Fibroblast of villous mesenchyme (primary cell): ENCODE results near the gene NRG2. TPM values are rescaled to one million over a fixed set of nuclear protein-coding genes. Genes with fewer than 3 reads are reported as not detected.

Experiments used
- DNase-seq: peaks from one replicate; pipeline ENCODE4 v3.0.0-alpha.2; 2010; ENCODE audit warnings: low read depth
- H3K4me3 ChIP-seq: 2 replicates; pipeline ENCODE4 v1.5.1; 2011; ENCODE audit warnings: low read depth, mild to moderate bottlenecking, low read length
- CTCF ChIP-seq: IDR thresholded peaks from 2 replicates; pipeline ENCODE4 v1.5.1; 2012; ENCODE audit warnings: low read depth, mild to moderate bottlenecking, low read length; ENCODE audit not compliant: insufficient read depth
- total RNA-seq: library from RNA; depleted of rRNA; stranded (reverse); fragments of >200 nt; gene quantifications from 2 replicates; pipeline ENCODE4 v1.2.3, GENCODE V29; 2012

NRG2 gene
- total RNA-seq, 1 donor = under 0.01 TPM

GRCh38 chr5:139925650-139926640, 117.2 kb downstream of the NRG2 start:
- DNase-seq = no peak
- no peak overlapping the region for H3K4me3 ChIP-seq
- TF ChIP-seq CTCF = no peak

- no peak for DNase-seq
- no peak for TF ChIP-seq CTCF
- H3K4me3 ChIP-seq = no peak overlapping the region
Measured at GRCh38 chr5:139925216-139925562, 117.9 kb downstream of the NRG2 start.

GRCh38 chr5:139924294-139925215, 118.5 kb downstream of the NRG2 start:
- TF ChIP-seq CTCF = no peak
- H3K4me3 ChIP-seq = no peak overlapping the region
- DNase-seq = no peak

GRCh38 chr5:139919308-139919707, 123.8 kb downstream of the NRG2 start:
- no peak overlapping the region for H3K4me3 ChIP-seq
- no peak for DNase-seq
- TF ChIP-seq CTCF = no peak

GRCh38 chr5:139915834-139916233, 127.3 kb downstream of the NRG2 start:
- no peak for DNase-seq
- no peak for TF ChIP-seq CTCF

GRCh38 chr5:139915266-139915665, 127.8 kb downstream of the NRG2 start:
- DNase-seq = no peak
- no peak for TF ChIP-seq CTCF
- no peak overlapping the region for H3K4me3 ChIP-seq

More at GRCh38 chr5:139915834-139916233, 127.3 kb downstream of the NRG2 start:
- H3K4me3 ChIP-seq = no peak overlapping the region
